ENCODE measurements around the gene KCND3.

The KCND3 gene

GRCh38 chr1:111895469-111895868, 94.0 kb downstream of the KCND3 start:
- no peaks in the 10 kb centered on the region for H3K79me2 ChIP-seq (ENCODE audit: insufficient read depth, low read length)
- no peak overlapping the region for H3K4me3 ChIP-seq (ENCODE audit: low read length, poor library complexity, severe bottlenecking)
- H3K27me3 ChIP-seq (ENCODE audit: insufficient read depth, low read length, poor library complexity, severe bottlenecking): no peaks in the 10 kb centered on the region
- H3K9ac ChIP-seq (ENCODE audit: low read depth, low read length, poor library complexity, severe bottlenecking): no peak overlapping the region
- H3K4me1 ChIP-seq (ENCODE audit: insufficient read depth, low read length, poor library complexity, severe bottlenecking): no peaks in the 10 kb centered on the region
- H3K36me3 ChIP-seq (ENCODE audit: insufficient read depth, low read length): no peaks in the 10 kb centered on the region
- no peaks in the 10 kb centered on the region for H3K9me2 ChIP-seq (replicated peaks; ENCODE audit: low read depth, low read length)
- no peaks in the 10 kb centered on the region for H3K9me3 ChIP-seq (ENCODE audit: insufficient read depth, low read depth, low read length)
- no peaks in the 10 kb centered on the region for H3F3A ChIP-seq (ENCODE audit: low read depth)
- H4K20me1 ChIP-seq (ENCODE audit: insufficient read depth, low read length, poor library complexity, severe bottlenecking): no peaks in the 10 kb centered on the region
- H3K4me2 ChIP-seq (ENCODE audit: low read depth, low read length, poor library complexity, severe bottlenecking): no peak overlapping the region
- TF ChIP-seq CTCF (conservative IDR thresholded peaks at IDR 0.05; ENCODE audit: low read length) (no peak), EZH2phosphoT487 (IDR thresholded peaks at IDR 0.05; ENCODE audit: borderline replicate concordance) (no peak)
- no peak overlapping the region for H2AFZ ChIP-seq (ENCODE audit: low read length)

GRCh38 chr1:111895017-111895416, 94.5 kb downstream of the KCND3 start:
- TF ChIP-seq CTCF (conservative IDR thresholded peaks at IDR 0.05; ENCODE audit: low read length) (no peak), EZH2phosphoT487 (IDR thresholded peaks at IDR 0.05; ENCODE audit: borderline replicate concordance) (no peak)
- H3K27me3 ChIP-seq (ENCODE audit: insufficient read depth, low read length, poor library complexity, severe bottlenecking): no peaks in the 10 kb centered on the region

GRCh38 chr1:111894497-111894896, 95.0 kb downstream of the KCND3 start:
- H3K9me3 ChIP-seq (ENCODE audit: insufficient read depth, low read depth, low read length): no peaks in the 10 kb centered on the region
- no peaks in the 10 kb centered on the region for H3K4me1 ChIP-seq (ENCODE audit: insufficient read depth, low read length, poor library complexity, severe bottlenecking)
- no peaks in the 10 kb centered on the region for H4K20me1 ChIP-seq (ENCODE audit: insufficient read depth, low read length, poor library complexity, severe bottlenecking)
- H3K9me2 ChIP-seq (replicated peaks; ENCODE audit: low read depth, low read length): no peaks in the 10 kb centered on the region
- TF ChIP-seq CTCF (conservative IDR thresholded peaks at IDR 0.05; ENCODE audit: low read length) (no peak), EZH2phosphoT487 (IDR thresholded peaks at IDR 0.05; ENCODE audit: borderline replicate concordance) (no peak)
- no peak overlapping the region for H3K4me3 ChIP-seq (ENCODE audit: low read length, poor library complexity, severe bottlenecking)
- H3K36me3 ChIP-seq (ENCODE audit: insufficient read depth, low read length): no peaks in the 10 kb centered on the region
- no peaks in the 10 kb centered on the region for H3K27me3 ChIP-seq (ENCODE audit: insufficient read depth, low read length, poor library complexity, severe bottlenecking)
- H2AFZ ChIP-seq (ENCODE audit: low read length): no peak overlapping the region
- no peaks in the 10 kb centered on the region for H3K79me2 ChIP-seq (ENCODE audit: insufficient read depth, low read length)
- H3K9ac ChIP-seq (ENCODE audit: low read depth, low read length, poor library complexity, severe bottlenecking): no peak overlapping the region
- H3K4me2 ChIP-seq (ENCODE audit: low read depth, low read length, poor library complexity, severe bottlenecking): no peak overlapping the region
- H3F3A ChIP-seq (ENCODE audit: low read depth): no peaks in the 10 kb centered on the region

More at GRCh38 chr1:111895017-111895416, 94.5 kb downstream of the KCND3 start:
- Histone ChIP-seq H3K79me2 (ENCODE audit: insufficient read depth, low read length) (no peaks in the 10 kb centered on the region), H3K4me2 (ENCODE audit: low read depth, low read length, poor library complexity, severe bottlenecking) (no peak overlapping the region), H2AFZ (ENCODE audit: low read length) (no peak overlapping the region), H3K9ac (ENCODE audit: low read depth, low read length, poor library complexity, severe bottlenecking) (no peak overlapping the region), H3K4me3 (ENCODE audit: low read length, poor library complexity, severe bottlenecking) (no peak overlapping the region), H3K36me3 (ENCODE audit: insufficient read depth, low read length) (no peaks in the 10 kb centered on the region), H3K9me3 (ENCODE audit: insufficient read depth, low read depth, low read length) (no peaks in the 10 kb centered on the region), H3K9me2 (replicated peaks; ENCODE audit: low read depth, low read length) (no peaks in the 10 kb centered on the region), H3F3A (ENCODE audit: low read depth) (no peaks in the 10 kb centered on the region), H4K20me1 (ENCODE audit: insufficient read depth, low read length, poor library complexity, severe bottlenecking) (no peaks in the 10 kb centered on the region), H3K4me1 (ENCODE audit: insufficient read depth, low read length, poor library complexity, severe bottlenecking) (no peaks in the 10 kb centered on the region)
